Liver (tissue), 9 donors: ENCODE results near the gene RTP1. TPM values are rescaled to one million over a fixed set of nuclear protein-coding genes. Genes with fewer than 3 reads are reported as not detected.

Experiments
- DNase-seq: peaks from one replicate; pipeline ENCODE4 v3.0.0-alpha.2; 2017; ENCODE audit warnings: low spot score
- H3K27ac ChIP-seq, 2 donors: one replicate each; pipeline ENCODE4 v1.7.0; 2013; ENCODE audit warnings: inconsistent platforms in 2 of 2, low read length in 2 of 2, control low read depth in 1 of 2, low read depth in 1 of 2, mild to moderate bottlenecking in 1 of 2
- H3K27me3 ChIP-seq, 4 donors: one replicate each; pipeline versions ENCODE4 v1.6.1 to v1.7.0; 2013; ENCODE audit warnings: low read length in 3 of 4, inconsistent platforms in 1 of 4, mild to moderate bottlenecking in 1 of 4, moderate library complexity in 1 of 4; ENCODE audit not compliant: control insufficient read depth in 4 of 4, insufficient read depth in 4 of 4
- H3K36me3 ChIP-seq, 4 donors: one replicate each; pipeline versions ENCODE4 v1.6.1 to v1.7.0; 2013; ENCODE audit warnings: low read length in 3 of 4, mild to moderate bottlenecking in 3 of 4, low read depth in 1 of 4, moderate library complexity in 1 of 4; ENCODE audit not compliant: control insufficient read depth in 4 of 4, insufficient read depth in 3 of 4
- H3K4me1 ChIP-seq, 4 donors: one replicate each; pipeline versions ENCODE4 v1.6.1 to v1.7.0; 2013; ENCODE audit warnings: low read length in 3 of 4, mild to moderate bottlenecking in 3 of 4, moderate library complexity in 1 of 4; ENCODE audit not compliant: control insufficient read depth in 4 of 4, insufficient read depth in 4 of 4
- H3K4me3 ChIP-seq, 3 donors: one replicate each; pipeline versions ENCODE4 v1.6.1 to v1.7.0; 2013; ENCODE audit warnings: low read length in 3 of 3, control low read depth in 1 of 3, low read depth in 1 of 3, mild to moderate bottlenecking in 1 of 3
- H3K9ac ChIP-seq, 2 donors: one replicate each; pipeline ENCODE4 v1.7.0; 2013; ENCODE audit warnings: low read length in 2 of 2, mild to moderate bottlenecking in 2 of 2, moderate library complexity in 2 of 2, control low read depth in 1 of 2, low read depth in 1 of 2
- H3K9me3 ChIP-seq, 4 donors: one replicate each; pipeline versions ENCODE4 v1.6.1 to v1.7.0; 2013; ENCODE audit warnings: low read length in 3 of 4; ENCODE audit not compliant: control insufficient read depth in 4 of 4
- CTCF ChIP-seq: fragments of 150-350 bp; IDR thresholded peaks from 2 replicates; pipeline ENCODE4 v1.5.1; 2017; ENCODE audit warnings: improper control_type of control experiment, low read depth, low read length; ENCODE audit not compliant: missing input control
- EGR1 ChIP-seq, 2 donors: IDR thresholded peaks; 2 replicates each; pipeline ENCODE4 v1.6.1; 2016 to 2018; ENCODE audit warnings: antibody characterized with exemption in 2 of 2, low read depth in 2 of 2
- FOXA1 ChIP-seq: IDR thresholded peaks from 2 replicates; pipeline ENCODE4 v1.6.1; 2016; ENCODE audit warnings: antibody characterized with exemption
- FOXA2 ChIP-seq: IDR thresholded peaks from 2 replicates; pipeline ENCODE4 v1.6.1; 2016; ENCODE audit warnings: antibody characterized with exemption
- GABPA ChIP-seq, 2 donors: IDR thresholded peaks in 1 of 2; conservative IDR thresholded peaks in 1 of 2; 2 replicates each; pipeline ENCODE4 v1.6.1; 2016; ENCODE audit warnings: antibody characterized with exemption in 2 of 2, mild to moderate bottlenecking in 1 of 2, moderate library complexity in 1 of 2
- HNF4A ChIP-seq, 2 donors: conservative IDR thresholded peaks; 2 replicates each; pipeline ENCODE4 v1.6.1; 2016; ENCODE audit warnings: antibody characterized with exemption in 2 of 2, mild to moderate bottlenecking in 2 of 2
- HNF4G ChIP-seq: IDR thresholded peaks from 2 replicates; pipeline ENCODE4 v1.6.1; 2016; ENCODE audit warnings: antibody characterized with exemption
- JUND ChIP-seq, 2 donors: IDR thresholded peaks; 2 replicates each; pipeline ENCODE4 v1.6.1; 2016; ENCODE audit warnings: antibody characterized with exemption in 2 of 2
- MAX ChIP-seq: IDR thresholded peaks from 2 replicates; pipeline ENCODE4 v1.6.1; 2016; ENCODE audit warnings: antibody characterized with exemption
- NR2F2 ChIP-seq: IDR thresholded peaks from 2 replicates; pipeline ENCODE4 v1.6.1; 2016; ENCODE audit warnings: antibody characterized with exemption
- RAD21 ChIP-seq, 2 donors: IDR thresholded peaks; 2 replicates each; pipeline ENCODE4 v1.6.1; 2016; ENCODE audit warnings: antibody characterized with exemption in 2 of 2, mild to moderate bottlenecking in 2 of 2
- REST ChIP-seq: IDR thresholded peaks from 2 replicates; pipeline ENCODE4 v1.6.1; 2016; ENCODE audit warnings: antibody characterized with exemption, mild to moderate bottlenecking
- RXRA ChIP-seq, 2 donors: IDR thresholded peaks; 2 replicates each; pipeline ENCODE4 v1.6.1; 2017 to 2018; ENCODE audit warnings: antibody characterized with exemption in 2 of 2, mild to moderate bottlenecking in 1 of 2
- SP1 ChIP-seq: IDR thresholded peaks from 2 replicates; pipeline ENCODE4 v1.6.1; 2018; ENCODE audit warnings: antibody characterized with exemption, mild to moderate bottlenecking
- TAF1 ChIP-seq: conservative IDR thresholded peaks from 2 replicates; pipeline ENCODE4 v1.6.1; 2016; ENCODE audit warnings: antibody characterized with exemption, mild to moderate bottlenecking
- YY1 ChIP-seq: IDR thresholded peaks from 2 replicates; pipeline ENCODE4 v1.6.1; 2016; ENCODE audit warnings: antibody characterized with exemption, mild to moderate bottlenecking
- WGBS: extraction: QIAGEN DNeasy Blood & Tissue Kit; methylation state at CpG from one replicate; pipeline ENCODE4 v1.1.7; 2013; 5-methylcytosine and 5-hydroxymethylcytosine counted together
- polyA plus RNA-seq, 2 donors: library from polyadenylated mRNA; stranded (reverse) in 1 of 2; unstranded in 1 of 2; fragments of 200-250 nt in 1 of 2; fragments of >200 nt in 1 of 2; fragmentation: Nextera tagmentation in 1 of 2; extraction: Ambion mirVana in 1 of 2; gene quantifications; one replicate each; pipeline versions ENCODE4 v1.2.1 to v1.2.3, GENCODE V29; 2013 to 2015
- total RNA-seq, 2 donors: library from RNA; depleted of rRNA; stranded (reverse); fragments of >200 nt; gene quantifications; one replicate each; pipeline ENCODE4 v1.2.3, GENCODE V29; 2014
- TF ChIP-seq, protein P1 (sequence below): IDR thresholded peaks from 2 replicates; pipeline ENCODE4 v1.6.1; 2016; ENCODE audit warnings: antibody characterized with exemption
- donor health status: healthy.
- donor health status: healthy.
- donor health status: healthy.
- donor health status: healthy.
- donor health status: healthy.

The RTP1 gene
- total and polyA plus RNA-seq, 4 donors: not detected

DNA sequence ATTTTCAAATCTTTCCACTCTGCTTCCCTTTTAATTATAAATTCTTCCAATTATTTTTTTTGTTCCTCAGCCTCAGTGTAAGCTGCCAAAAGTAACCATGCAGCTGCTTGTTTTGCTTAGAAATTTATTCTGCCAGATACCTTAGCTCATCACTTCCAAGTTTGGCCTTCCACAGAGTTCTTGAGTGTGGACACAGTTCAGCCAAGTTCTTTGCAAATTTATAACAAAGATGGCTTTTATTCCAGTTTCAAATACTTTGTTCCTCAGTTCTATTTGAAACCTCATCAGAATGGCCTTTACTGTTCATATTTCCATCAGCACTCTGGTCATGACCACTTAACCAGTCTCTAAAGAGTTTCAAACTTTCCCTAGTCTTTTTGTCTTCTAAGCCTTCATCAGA, 10.3 kb downstream of the RTP1 start (continued):
- TF ChIP-seq, protein P1, sequence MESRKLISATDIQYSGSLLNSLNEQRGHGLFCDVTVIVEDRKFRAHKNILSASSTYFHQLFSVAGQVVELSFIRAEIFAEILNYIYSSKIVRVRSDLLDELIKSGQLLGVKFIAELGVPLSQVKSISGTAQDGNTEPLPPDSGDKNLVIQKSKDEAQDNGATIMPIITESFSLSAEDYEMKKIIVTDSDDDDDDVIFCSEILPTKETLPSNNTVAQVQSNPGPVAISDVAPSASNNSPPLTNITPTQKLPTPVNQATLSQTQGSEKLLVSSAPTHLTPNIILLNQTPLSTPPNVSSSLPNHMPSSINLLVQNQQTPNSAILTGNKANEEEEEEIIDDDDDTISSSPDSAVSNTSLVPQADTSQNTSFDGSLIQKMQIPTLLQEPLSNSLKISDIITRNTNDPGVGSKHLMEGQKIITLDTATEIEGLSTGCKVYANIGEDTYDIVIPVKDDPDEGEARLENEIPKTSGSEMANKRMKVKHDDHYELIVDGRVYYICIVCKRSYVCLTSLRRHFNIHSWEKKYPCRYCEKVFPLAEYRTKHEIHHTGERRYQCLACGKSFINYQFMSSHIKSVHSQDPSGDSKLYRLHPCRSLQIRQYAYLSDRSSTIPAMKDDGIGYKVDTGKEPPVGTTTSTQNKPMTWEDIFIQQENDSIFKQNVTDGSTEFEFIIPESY: no peak
- TF ChIP-seq TAF1 (no peak), JUND (IDR thresholded peaks at IDR 0.05) (no peak), SP1 (no peak), NR2F2 (no peak), CTCF (no peak), EGR1 (IDR thresholded peaks at IDR 0.05; ENCODE audit: low read depth in 2 of 2) (no peak), HNF4G (no peak)

DNA sequence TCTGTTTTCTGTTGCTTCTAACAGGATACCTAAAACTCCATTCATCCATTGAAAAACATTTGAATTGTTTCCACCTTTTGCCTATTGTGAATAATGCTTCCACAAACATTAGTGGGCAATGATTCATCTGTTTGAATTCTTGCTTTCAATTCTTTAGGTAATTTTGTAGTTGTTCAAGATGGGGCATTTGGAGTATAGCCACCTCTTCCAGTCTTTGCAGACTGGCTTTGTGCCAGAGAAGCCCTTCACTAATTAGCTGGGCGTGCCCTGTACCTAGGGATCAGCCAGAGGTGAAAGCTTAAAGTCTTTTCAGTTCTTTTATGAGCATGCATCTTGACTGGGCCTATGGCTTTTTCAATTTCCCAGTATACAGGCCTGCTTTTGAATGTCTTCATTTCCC, 10.9 kb downstream of the RTP1 start:
- H3K27ac ChIP-seq: no peak overlapping the region

DNA sequence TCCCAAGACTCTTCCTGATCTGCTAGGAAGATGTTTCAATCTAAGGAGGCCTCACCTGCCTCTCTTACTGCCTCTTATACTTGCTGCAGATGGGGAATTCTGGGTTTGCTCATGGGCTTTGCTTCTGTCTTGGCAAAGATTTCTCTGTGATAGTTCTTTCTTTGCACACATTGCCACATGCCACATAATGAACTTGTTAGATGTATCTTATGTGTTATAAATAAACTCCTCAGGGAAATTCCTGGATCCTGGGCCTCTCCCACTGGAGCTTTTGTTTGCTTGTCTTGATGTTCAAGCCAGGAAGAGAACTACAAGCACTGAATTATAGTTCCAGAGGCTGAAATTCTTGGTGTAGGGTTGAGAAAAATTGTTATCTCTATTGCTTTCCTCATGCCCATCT, 12.2 kb downstream of the RTP1 start:
- no peaks in the 10 kb centered on the region for H3K36me3 ChIP-seq
- no peak for DNase-seq
- no peak overlapping the region for H3K4me3 ChIP-seq
- H3K27me3 ChIP-seq: no peaks in the 10 kb centered on the region
- no peak overlapping the region for H3K9ac ChIP-seq
- H3K27ac ChIP-seq: no peak overlapping the region
- H3K4me1 ChIP-seq: no peaks in the 10 kb centered on the region
- H3K9me3 ChIP-seq: no peaks in the 10 kb centered on the region
- TF ChIP-seq SP1: no peak
- no peak for TF ChIP-seq RAD21 (IDR thresholded peaks at IDR 0.05)
- no peak for TF ChIP-seq FOXA2
- no peak for TF ChIP-seq NR2F2
- TF ChIP-seq HNF4A (conservative IDR thresholded peaks at IDR 0.05): no peak
- no peak for TF ChIP-seq MAX
- TF ChIP-seq REST: no peak
- TF ChIP-seq HNF4G: no peak
- TF ChIP-seq RXRA (IDR thresholded peaks at IDR 0.05): no peak
- no peak for TF ChIP-seq FOXA1
- no peak for TF ChIP-seq JUND (IDR thresholded peaks at IDR 0.05)

More for the DNA sequence above, 10.9 kb downstream of the RTP1 start:
- Histone ChIP-seq H3K36me3 (no peaks in the 10 kb centered on the region), H3K9me3 (no peaks in the 10 kb centered on the region), H3K27me3 (no peaks in the 10 kb centered on the region), H3K4me3 (no peak overlapping the region), H3K4me1 (no peaks in the 10 kb centered on the region), H3K9ac (no peak overlapping the region)
- DNase-seq: no peak
- 86% methylated on average over 1 of the region's 1 CpG for WGBS
- TF ChIP-seq CTCF: no peak
- TF ChIP-seq FOXA2: no peak
- no peak for TF ChIP-seq RXRA (IDR thresholded peaks at IDR 0.05)
- no peak for TF ChIP-seq MAX
- TF ChIP-seq GABPA (IDR thresholded peaks at IDR 0.05 in 1 of 2, conservative IDR thresholded peaks at IDR 0.05 in 1 of 2): no peak
- no peak for TF ChIP-seq SP1
- TF ChIP-seq YY1: no peak
- no peak for TF ChIP-seq EGR1 (IDR thresholded peaks at IDR 0.05; ENCODE audit: low read depth in 2 of 2)
